Sigmoid colon (tissue), 7 donors: ENCODE results near the gene ARHGAP22. TPM values are rescaled to one million over a fixed set of nuclear protein-coding genes. Genes with fewer than 3 reads are reported as not detected.

Experiments
- DNase-seq: peaks from one replicate; pipeline ENCODE4 v3.0.0-alpha.2; 2019
- H3K27ac ChIP-seq, 4 donors: fragments of 200-600 bp; sonication (generic); one replicate each; pipeline ENCODE4 v1.5.1; 2016 to 2019; ENCODE audit warnings: mild to moderate bottlenecking in 1 of 4
- H3K27me3 ChIP-seq, 3 donors: fragments of 200-600 bp; sonication (generic); one replicate each; pipeline ENCODE4 v1.5.1; 2019; ENCODE audit warnings: mild to moderate bottlenecking in 1 of 3
- H3K36me3 ChIP-seq, 4 donors: fragments of 200-600 bp; sonication (generic); one replicate each; pipeline ENCODE4 v1.5.1; 2016 to 2019
- H3K4me1 ChIP-seq, 4 donors: fragments of 200-600 bp; sonication (generic); one replicate each; pipeline ENCODE4 v1.5.1; 2017 to 2019
- H3K4me3 ChIP-seq, 4 donors: fragments of 200-600 bp; sonication (generic); one replicate each; pipeline ENCODE4 v1.5.1; 2017 to 2019; ENCODE audit warnings: mild to moderate bottlenecking in 2 of 4, moderate library complexity in 1 of 4
- H3K9me3 ChIP-seq, 4 donors: fragments of 200-600 bp in 3 of 4; sonication (generic) in 3 of 4; one replicate each; pipeline versions ENCODE4 v1.5.1 to v1.6.1; 2013 to 2019
- EP300 ChIP-seq, 4 donors: sonication (generic); formaldehyde crosslinking; IDR thresholded peaks; one replicate each; pipeline ENCODE4 v1.6.1; 2017; ENCODE audit warnings: antibody characterized with exemption in 4 of 4
- POLR2A ChIP-seq, 2 donors: fragments of 450-650 bp; IDR thresholded peaks; one replicate each; pipeline ENCODE4 v1.6.1; 2016; ENCODE audit warnings: antibody characterized with exemption in 2 of 2, mild to moderate bottlenecking in 2 of 2, moderate library complexity in 2 of 2
- POLR2AphosphoS5 ChIP-seq, 4 donors: sonication (generic); formaldehyde crosslinking; IDR thresholded peaks; one replicate each; pipeline ENCODE4 v1.6.1; 2017; ENCODE audit warnings: antibody characterized with exemption in 4 of 4
- WGBS, 2 donors: extraction: QIAGEN DNeasy Blood & Tissue Kit; methylation state at CpG; one replicate each; pipeline ENCODE4 v1.1.7; 2013; 5-methylcytosine and 5-hydroxymethylcytosine counted together
- intact Hi-C: fragments of 100-400 bp; cut with DNase I; formaldehyde crosslinking; loops from one replicate; pipeline ENCODE4 v1.15.1; 2023
- polyA plus RNA-seq, 3 donors: library from polyadenylated mRNA; stranded (reverse); fragments of 200-250 nt; gene quantifications; one replicate each; pipeline ENCODE4 v1.2.3, GENCODE V29; 2013
- total RNA-seq, 4 donors: library from RNA; depleted of rRNA; stranded (reverse); fragments of >200 nt; gene quantifications; one replicate each; pipeline ENCODE4 v1.1.0, GENCODE V29; 2016
- TF ChIP-seq, protein P1 (sequence below), 4 experiments: fragments of 450-650 bp in 3 of 4; fragments of 200-600 bp in 1 of 4; IDR thresholded peaks; one replicate each; pipeline ENCODE4 v1.5.1; 2016 to 2019; ENCODE audit warnings: antibody characterized with exemption in 4 of 4, mild to moderate bottlenecking in 3 of 4, moderate library complexity in 2 of 4
- donor health status: healthy with polysubstance abuse.
- donor health status: Bipolar disorder and iron deficiency.
- donor health status: healthy.

The ARHGAP22 gene
- total and polyA plus RNA-seq, 7 donors, result 1.2 to 6.4 (median 3.1) TPM

DNA sequence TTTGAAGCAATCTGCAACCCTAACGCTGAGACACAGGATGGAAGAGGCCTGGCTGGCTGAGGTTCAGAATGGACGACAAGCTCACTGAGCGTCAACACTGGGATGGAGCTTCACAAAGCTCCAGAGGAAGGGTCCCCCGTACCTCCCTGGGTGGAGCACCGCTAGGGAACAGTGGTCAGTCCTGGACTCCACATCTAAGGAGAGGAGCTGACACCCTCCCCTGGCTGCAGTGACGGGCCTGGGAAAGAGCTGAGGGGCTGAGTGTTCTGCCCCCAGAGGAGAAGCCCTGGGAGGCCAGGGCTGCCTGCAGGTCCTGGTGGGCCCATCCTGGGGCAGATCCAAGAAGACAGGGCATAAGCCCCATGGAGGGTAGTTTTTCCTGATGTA lies 146.2 kb downstream of the ARHGAP22 start:
- no peak for TF ChIP-seq POLR2AphosphoS5 (IDR thresholded peaks at IDR 0.05)
- no peak for TF ChIP-seq POLR2A (IDR thresholded peaks at IDR 0.05)
- no peak for TF ChIP-seq EP300 (IDR thresholded peaks at IDR 0.05)
- TF ChIP-seq, protein P1, sequence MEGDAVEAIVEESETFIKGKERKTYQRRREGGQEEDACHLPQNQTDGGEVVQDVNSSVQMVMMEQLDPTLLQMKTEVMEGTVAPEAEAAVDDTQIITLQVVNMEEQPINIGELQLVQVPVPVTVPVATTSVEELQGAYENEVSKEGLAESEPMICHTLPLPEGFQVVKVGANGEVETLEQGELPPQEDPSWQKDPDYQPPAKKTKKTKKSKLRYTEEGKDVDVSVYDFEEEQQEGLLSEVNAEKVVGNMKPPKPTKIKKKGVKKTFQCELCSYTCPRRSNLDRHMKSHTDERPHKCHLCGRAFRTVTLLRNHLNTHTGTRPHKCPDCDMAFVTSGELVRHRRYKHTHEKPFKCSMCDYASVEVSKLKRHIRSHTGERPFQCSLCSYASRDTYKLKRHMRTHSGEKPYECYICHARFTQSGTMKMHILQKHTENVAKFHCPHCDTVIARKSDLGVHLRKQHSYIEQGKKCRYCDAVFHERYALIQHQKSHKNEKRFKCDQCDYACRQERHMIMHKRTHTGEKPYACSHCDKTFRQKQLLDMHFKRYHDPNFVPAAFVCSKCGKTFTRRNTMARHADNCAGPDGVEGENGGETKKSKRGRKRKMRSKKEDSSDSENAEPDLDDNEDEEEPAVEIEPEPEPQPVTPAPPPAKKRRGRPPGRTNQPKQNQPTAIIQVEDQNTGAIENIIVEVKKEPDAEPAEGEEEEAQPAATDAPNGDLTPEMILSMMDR (IDR thresholded peaks at IDR 0.05), result no peak
- Histone ChIP-seq H3K4me1 (peaks cover 0 to 21% (median 14%) of the 10 kb centered on the region in 4 donors), H3K9me3 (no peaks in the 10 kb centered on the region), H3K36me3 (no peaks in the 10 kb centered on the region), H3K27ac (no peak overlapping the region), H3K4me3 (no peak overlapping the region), H3K27me3 (no peaks in the 10 kb centered on the region)
- DNase-seq, result no peak
- WGBS, 2 donors, result 71 to 76% methylated on average over 6 of the region's 6 CpGs
- intact Hi-C loops, result no loop called here

DNA sequence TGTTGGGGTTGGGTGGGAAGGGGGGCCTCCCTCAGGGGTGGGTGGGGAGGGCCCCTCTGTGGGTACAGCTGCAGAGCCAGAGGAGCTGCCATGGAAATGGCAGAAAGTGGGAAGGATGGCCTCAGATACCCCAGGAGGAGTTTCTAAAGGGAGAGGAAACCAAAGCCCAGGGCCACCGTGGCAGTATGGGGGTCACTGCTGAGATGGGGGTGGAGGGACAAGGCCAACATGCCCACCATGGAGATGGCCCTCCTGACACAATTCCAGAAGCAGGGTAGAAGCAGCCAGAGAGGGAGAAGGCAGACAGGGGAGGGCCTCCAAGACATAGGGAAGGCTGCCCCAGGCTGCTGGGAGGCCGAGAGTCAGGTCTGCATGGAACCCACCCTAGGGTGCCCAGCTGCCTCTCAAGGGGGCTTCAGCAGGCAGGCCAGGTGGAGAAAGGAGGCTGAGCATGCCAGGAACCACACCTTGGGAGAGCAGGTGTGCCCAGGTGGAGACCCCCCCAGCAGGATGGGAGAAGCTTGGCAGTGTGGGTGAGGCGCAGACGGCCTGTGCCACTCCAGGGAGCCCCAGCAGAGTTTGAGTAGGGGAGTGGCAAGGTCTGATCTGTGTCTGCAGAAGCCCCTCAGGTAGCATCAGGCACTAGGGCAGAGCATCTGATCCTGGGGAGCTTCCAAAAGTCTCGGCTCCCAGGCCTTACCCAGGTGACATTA lies 146.8 kb downstream of the ARHGAP22 start:
- H3K9me3 ChIP-seq, result no peaks in the 10 kb centered on the region
- H3K27me3 ChIP-seq, result no peaks in the 10 kb centered on the region
- no peak overlapping the region for H3K4me3 ChIP-seq
- DNase-seq, result peak; percentile 50
- TF ChIP-seq POLR2AphosphoS5 (IDR thresholded peaks at IDR 0.05), result no peak
- no peak for TF ChIP-seq EP300 (IDR thresholded peaks at IDR 0.05)
- no peak for TF ChIP-seq POLR2A (IDR thresholded peaks at IDR 0.05)
- TF ChIP-seq, protein P1 (IDR thresholded peaks at IDR 0.05), result no peak
- peaks cover 0 to 15% (median 10%) of the 10 kb centered on the region in 4 donors for H3K4me1 ChIP-seq
- 59 to 66% methylated on average over 5 of the region's 5 CpGs for WGBS, 2 donors
- H3K27ac ChIP-seq, result no peak overlapping the region
- intact Hi-C loops, result no loop called here
- no peaks in the 10 kb centered on the region for H3K36me3 ChIP-seq

DNA sequence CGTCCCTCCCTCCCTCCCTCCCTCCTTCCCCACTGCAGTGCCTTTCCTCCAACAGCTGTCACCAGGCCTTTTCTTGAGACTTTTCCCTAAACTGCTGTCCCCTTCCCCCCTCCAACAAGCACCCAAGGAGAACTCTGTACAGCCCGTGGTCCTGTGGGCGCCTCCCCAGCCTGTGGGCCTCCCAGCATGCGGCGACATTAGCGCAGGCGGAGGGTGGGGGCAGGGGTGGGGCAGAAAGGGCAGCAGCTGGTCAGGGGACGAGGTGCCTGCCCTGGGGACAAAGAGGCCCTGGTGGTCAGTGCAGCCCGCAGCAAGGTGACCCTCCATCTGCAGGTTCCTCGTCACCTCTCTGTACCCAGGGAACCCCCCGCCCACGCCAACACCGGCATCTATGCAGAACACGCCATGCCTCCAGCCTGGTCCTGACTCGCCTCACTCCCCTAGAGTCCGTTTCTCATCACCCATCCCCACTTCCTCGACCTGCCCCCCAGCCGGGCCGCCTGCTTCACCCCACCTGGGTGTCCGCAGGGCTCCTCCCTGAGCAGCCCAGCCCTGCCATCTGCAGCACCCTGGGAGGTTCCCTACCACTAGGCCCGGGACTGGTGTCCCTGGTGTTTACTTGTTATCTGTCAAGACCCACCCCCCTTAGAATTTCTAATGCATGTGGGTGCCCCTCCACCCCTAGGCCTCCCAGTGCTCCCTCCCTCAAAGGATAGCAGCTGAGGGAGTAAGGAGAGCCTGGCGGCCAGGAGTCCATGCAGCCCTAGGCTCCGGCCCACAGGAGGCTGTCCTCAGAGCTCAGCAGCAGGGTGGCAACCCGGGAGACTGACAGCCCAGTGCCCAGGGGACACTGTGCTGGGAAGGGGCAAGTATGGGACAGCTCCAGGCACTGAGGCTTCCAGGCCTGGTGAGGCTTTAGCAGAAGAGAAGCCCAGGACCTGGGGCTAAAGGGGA lies 147.8 kb downstream of the ARHGAP22 start:
- TF ChIP-seq, protein P1 (IDR thresholded peaks at IDR 0.05), result no peak
- TF ChIP-seq POLR2AphosphoS5 (IDR thresholded peaks at IDR 0.05) (no peak), EP300 (IDR thresholded peaks at IDR 0.05) (no peak), POLR2A (IDR thresholded peaks at IDR 0.05) (no peak)
- Histone ChIP-seq H3K4me1 (peaks cover 0 to 14% (median 10%) of the 10 kb centered on the region in 4 donors), H3K27ac (no peak overlapping the region), H3K9me3 (no peaks in the 10 kb centered on the region), H3K27me3 (no peaks in the 10 kb centered on the region), H3K4me3 (no peak overlapping the region), H3K36me3 (no peaks in the 10 kb centered on the region)
- peak; percentile 55 for DNase-seq
- intact Hi-C loops, result no loop called here
- 58 to 71% methylated on average over 24 of the region's 24 CpGs for WGBS, 2 donors

DNA sequence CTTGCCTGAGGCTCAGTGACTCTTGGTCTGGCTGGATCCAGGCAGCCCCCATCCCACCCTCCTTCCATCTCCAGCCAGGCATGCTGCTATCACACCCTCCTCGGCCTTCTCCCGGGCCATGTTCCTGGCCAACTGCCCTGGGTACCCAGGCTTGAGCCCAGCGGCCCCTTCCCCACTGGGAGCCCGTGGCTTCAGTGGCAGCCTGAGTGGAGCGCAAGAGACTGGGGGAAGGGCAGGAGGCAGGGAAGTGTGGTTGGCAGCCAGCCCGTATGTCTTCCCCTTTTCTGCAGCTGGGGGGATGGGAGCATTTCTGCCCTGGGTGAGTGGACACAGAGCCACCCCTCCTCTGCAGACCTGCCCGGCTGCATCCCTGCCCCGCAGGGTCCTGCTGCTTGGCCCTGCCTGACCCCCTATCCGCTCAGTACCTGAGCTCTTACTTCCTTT lies 148.5 kb downstream of the ARHGAP22 start:
- DNase-seq, result peak; percentile 78
- Histone ChIP-seq H3K4me1 (peaks cover 0 to 14% (median 10%) of the 10 kb centered on the region in 4 donors), H3K36me3 (no peaks in the 10 kb centered on the region), H3K4me3 (no peak overlapping the region), H3K9me3 (no peaks in the 10 kb centered on the region), H3K27me3 (no peaks in the 10 kb centered on the region), H3K27ac (no peak overlapping the region)
- intact Hi-C loops, result no loop called here
- TF ChIP-seq POLR2A (IDR thresholded peaks at IDR 0.05), result no peak
- TF ChIP-seq POLR2AphosphoS5 (IDR thresholded peaks at IDR 0.05), result no peak
- TF ChIP-seq EP300 (IDR thresholded peaks at IDR 0.05), result no peak
- TF ChIP-seq, protein P1 (IDR thresholded peaks at IDR 0.05), result no peak
- 27 to 54% methylated on average over 9 of the region's 9 CpGs for WGBS, 2 donors
